Duodenal mucosa (tissue), 2 donors: Measurements from ENCODE around the gene E2F6.

Experiments used
- H3K27ac ChIP-seq: one replicate; pipeline ENCODE4 v1.7.0; 2013; ENCODE audit warnings: low read depth, low read length
- H3K27me3 ChIP-seq, 2 donors: one replicate each; pipeline ENCODE4 v1.7.0; 2013; ENCODE audit warnings: low read length in 2 of 2, control low read depth in 1 of 2; ENCODE audit not compliant: insufficient read depth in 2 of 2, control insufficient read depth in 1 of 2
- H3K36me3 ChIP-seq, 2 donors: one replicate each; pipeline ENCODE4 v1.7.0; 2013; ENCODE audit warnings: low read length in 2 of 2, control low read depth in 1 of 2; ENCODE audit not compliant: insufficient read depth in 2 of 2, control insufficient read depth in 1 of 2
- H3K4me1 ChIP-seq, 2 donors: one replicate each; pipeline ENCODE4 v1.7.0; 2013; ENCODE audit warnings: low read length in 2 of 2, control low read depth in 1 of 2; ENCODE audit not compliant: insufficient read depth in 2 of 2, control insufficient read depth in 1 of 2
- H3K4me3 ChIP-seq, 2 donors: one replicate each; pipeline ENCODE4 v1.7.0; 2013; ENCODE audit warnings: low read length in 2 of 2, low read depth in 1 of 2
- H3K9ac ChIP-seq, 2 donors: one replicate each; pipeline ENCODE4 v1.7.0; 2013; ENCODE audit warnings: low read length in 2 of 2, low read depth in 1 of 2
- H3K9me3 ChIP-seq, 2 donors: one replicate each; pipeline ENCODE4 v1.7.0; 2013; ENCODE audit warnings: low read length in 2 of 2, control low read depth in 1 of 2; ENCODE audit not compliant: control insufficient read depth in 1 of 2

E2F6 gene

DNA sequence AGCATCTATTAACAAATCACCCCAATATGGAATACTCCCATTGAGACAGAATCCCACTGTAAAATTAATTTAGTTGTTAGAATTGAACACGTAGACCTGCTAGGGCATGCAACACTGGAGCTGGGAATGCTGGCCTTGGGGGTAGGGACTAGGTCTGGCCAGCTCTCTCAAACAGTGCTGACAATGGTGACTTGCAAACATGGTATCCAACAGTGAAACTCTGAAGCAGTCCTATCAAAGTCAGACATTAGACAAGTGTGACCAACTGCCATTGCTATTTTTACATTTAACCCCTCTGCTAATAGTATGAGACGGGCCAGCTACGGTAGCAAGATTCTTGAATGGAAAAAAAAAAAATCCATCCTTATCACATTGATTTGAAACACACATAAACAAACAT, 7.2 kb downstream of the E2F6 start:
- Histone ChIP-seq H3K27ac (no peak overlapping the region), H3K4me3 (no peak overlapping the region), H3K27me3 (no peaks in the 10 kb centered on the region), H3K9ac (no peak overlapping the region), H3K36me3 (peaks cover 7 to 20% of the 10 kb centered on the region in 2 donors), H3K4me1 (peaks cover 0 to 4% of the 10 kb centered on the region in 2 donors), H3K9me3 (no peaks in the 10 kb centered on the region)

DNA sequence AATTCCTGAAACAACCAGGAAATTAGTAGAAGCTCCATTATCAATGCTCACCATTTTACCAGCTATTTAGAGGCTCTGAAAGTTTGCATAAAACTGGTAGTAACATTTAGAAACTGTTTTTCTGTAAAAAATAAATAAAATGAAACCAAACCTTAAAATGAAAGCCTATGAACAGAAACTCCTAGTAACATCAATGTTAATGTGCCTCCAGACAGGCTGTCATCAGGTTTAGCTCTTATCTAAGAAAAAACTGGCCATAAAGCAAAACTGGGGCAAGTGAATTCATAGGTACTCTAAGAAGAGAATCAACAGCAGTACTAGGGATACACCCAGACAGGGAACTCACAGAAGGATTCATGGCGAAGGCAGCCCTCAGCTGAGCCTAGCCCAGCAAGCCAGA, 8.0 kb downstream of the E2F6 start:
- no peaks in the 10 kb centered on the region for H3K9me3 ChIP-seq
- no peak overlapping the region for H3K4me3 ChIP-seq
- H3K9ac ChIP-seq: no peak overlapping the region
- peaks cover 0 to 4% of the 10 kb centered on the region in 2 donors for H3K4me1 ChIP-seq
- no peaks in the 10 kb centered on the region for H3K27me3 ChIP-seq
- H3K36me3 ChIP-seq: peaks cover 7 to 22% of the 10 kb centered on the region in 2 donors
- no peak overlapping the region for H3K27ac ChIP-seq

GRCh38 chr2:11456251-11456650, 9.7 kb downstream of the E2F6 start:
- Histone ChIP-seq H3K4me3 (no peak overlapping the region), H3K27me3 (no peaks in the 10 kb centered on the region), H3K9ac (no peak overlapping the region), H3K27ac (no peak overlapping the region), H3K9me3 (no peaks in the 10 kb centered on the region), H3K4me1 (peaks cover 0 to 4% of the 10 kb centered on the region in 2 donors), H3K36me3 (peaks cover 9 to 28% of the 10 kb centered on the region in 2 donors)

GRCh38 chr2:11454824-11455223, 11.1 kb downstream of the E2F6 start:
- H3K36me3 ChIP-seq: peaks cover 9 to 36% of the 10 kb centered on the region in 2 donors

DNA sequence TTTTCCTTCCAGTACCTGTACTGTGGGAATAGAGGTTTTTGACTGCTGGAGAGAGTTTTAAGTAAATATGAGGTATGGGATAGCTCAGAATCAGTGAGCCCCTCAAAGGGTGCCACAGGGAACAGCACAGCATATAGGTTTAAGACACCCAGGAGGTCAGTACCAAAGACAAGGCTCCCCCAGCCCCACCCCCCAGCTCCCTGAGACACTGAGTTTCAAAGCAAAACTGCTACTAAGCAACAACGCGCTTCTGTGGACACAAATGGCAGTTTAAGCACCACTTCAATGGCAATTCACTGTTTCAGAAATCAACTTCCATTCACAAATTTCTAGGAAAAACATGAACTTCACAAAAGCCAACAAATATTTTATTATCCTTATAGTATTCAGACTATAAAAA, 15.2 kb downstream of the E2F6 start:
- no peak overlapping the region for H3K4me3 ChIP-seq
- no peaks in the 10 kb centered on the region for H3K9me3 ChIP-seq
- H3K27me3 ChIP-seq: no peaks in the 10 kb centered on the region
- H3K36me3 ChIP-seq: peaks cover 12 to 56% of the 10 kb centered on the region in 2 donors
- no peak overlapping the region for H3K9ac ChIP-seq
- no peak overlapping the region for H3K27ac ChIP-seq
- no peaks in the 10 kb centered on the region for H3K4me1 ChIP-seq

More at GRCh38 chr2:11454824-11455223, 11.1 kb downstream of the E2F6 start:
- no peak overlapping the region for H3K27ac ChIP-seq
- H3K4me1 ChIP-seq: peaks cover 0 to 4% of the 10 kb centered on the region in 2 donors
- no peaks in the 10 kb centered on the region for H3K27me3 ChIP-seq
- H3K9ac ChIP-seq: no peak overlapping the region
- H3K9me3 ChIP-seq: no peaks in the 10 kb centered on the region
- H3K4me3 ChIP-seq: no peak overlapping the region

- Histone ChIP-seq H3K9me3 (peaks cover 4 to 5% of the 10 kb centered on the region in 2 donors), H3K27me3 (no peaks in the 10 kb centered on the region), H3K4me3 (no peak overlapping the region), H3K4me1 (no peaks in the 10 kb centered on the region), H3K9ac (no peak overlapping the region), H3K36me3 (peaks cover 12 to 67% of the 10 kb centered on the region in 2 donors), H3K27ac (no peak overlapping the region)
Observed at GRCh38 chr2:11446733-11447248, 19.2 kb downstream of the E2F6 start.

DNA sequence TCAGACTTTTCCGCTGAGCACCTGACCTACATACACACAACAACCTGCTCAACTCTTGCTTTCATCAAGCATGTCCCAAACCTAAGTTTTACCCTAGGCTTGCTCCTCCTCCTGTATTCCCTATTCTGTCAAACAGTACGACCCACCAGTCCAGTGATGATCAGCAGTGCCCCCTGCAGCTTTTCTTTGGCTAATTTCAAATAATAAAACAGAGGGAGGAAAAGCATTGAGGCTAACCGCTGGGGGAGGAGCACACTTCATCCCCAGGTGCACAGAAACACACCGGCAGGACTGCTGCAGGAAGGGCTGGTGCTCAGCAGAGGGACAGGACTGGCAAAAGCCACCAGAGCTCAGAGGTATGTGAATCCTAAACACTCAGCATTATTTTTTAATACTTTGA, 21.2 kb downstream of the E2F6 start:
- no peaks in the 10 kb centered on the region for H3K4me1 ChIP-seq
- H3K9me3 ChIP-seq: peaks cover 4 to 5% of the 10 kb centered on the region in 2 donors
- H3K36me3 ChIP-seq: peaks cover 10 to 56% of the 10 kb centered on the region in 2 donors
- H3K4me3 ChIP-seq: no peak overlapping the region
- H3K27ac ChIP-seq: no peak overlapping the region
- no peak overlapping the region for H3K9ac ChIP-seq
- H3K27me3 ChIP-seq: no peaks in the 10 kb centered on the region

GRCh38 chr2:11438555-11439080, 27.3 kb downstream of the E2F6 start:
- H3K9me3 ChIP-seq: peaks cover 4 to 5% of the 10 kb centered on the region in 2 donors
- no peak overlapping the region for H3K27ac ChIP-seq
- H3K27me3 ChIP-seq: no peaks in the 10 kb centered on the region
- H3K4me3 ChIP-seq: no peak overlapping the region
- no peaks in the 10 kb centered on the region for H3K4me1 ChIP-seq
- peaks cover 3 to 12% of the 10 kb centered on the region in 2 donors for H3K36me3 ChIP-seq
- no peak overlapping the region for H3K9ac ChIP-seq

- peaks cover 4 to 5% of the 10 kb centered on the region in 2 donors for H3K9me3 ChIP-seq
- H3K9ac ChIP-seq: no peak overlapping the region
- H3K4me1 ChIP-seq: no peaks in the 10 kb centered on the region
- no peak overlapping the region for H3K27ac ChIP-seq
- no peaks in the 10 kb centered on the region for H3K27me3 ChIP-seq
- peaks cover 3 to 10% of the 10 kb centered on the region in 2 donors for H3K36me3 ChIP-seq
- no peak overlapping the region for H3K4me3 ChIP-seq
Observed at GRCh38 chr2:11437602-11438001, 28.4 kb downstream of the E2F6 start.

DNA sequence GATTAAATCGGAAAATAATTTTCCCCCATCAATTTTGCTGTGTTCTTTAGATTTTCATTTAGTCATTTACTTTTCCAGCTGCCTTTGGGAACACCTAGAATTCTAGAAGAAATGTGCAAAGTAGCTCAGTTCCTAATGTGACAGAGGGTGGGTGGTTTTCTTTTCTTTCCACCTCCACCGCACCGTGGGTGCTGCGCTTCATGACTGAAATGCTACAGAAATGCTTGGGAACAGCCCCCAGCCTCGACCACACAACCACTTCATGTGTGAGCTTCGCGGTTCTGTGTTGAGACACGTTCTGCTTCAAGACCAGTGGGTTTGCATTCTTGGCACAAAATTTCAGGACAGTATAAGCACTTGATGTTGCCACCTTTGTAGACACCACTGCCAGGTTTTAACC, 30.9 kb downstream of the E2F6 start:
- Histone ChIP-seq H3K4me3 (no peak overlapping the region), H3K9me3 (no peaks in the 10 kb centered on the region), H3K36me3 (peaks cover 0 to 3% of the 10 kb centered on the region in 2 donors), H3K27ac (no peak overlapping the region), H3K27me3 (no peaks in the 10 kb centered on the region), H3K9ac (no peak overlapping the region), H3K4me1 (no peaks in the 10 kb centered on the region)
